HEK293 (cell line): Measurements from ENCODE around the gene FOXP1.

ENCODE experiments used
- PRDM1 ChIP-seq: fragments of 450-650 bp; formaldehyde crosslinking; IDR thresholded peaks from 2 replicates; pipeline ENCODE4; 2016; ENCODE audit warnings: missing biosample characterization, missing genetic modification characterization
- YY1 ChIP-seq: fragments of 450-650 bp; formaldehyde crosslinking; IDR thresholded peaks from 2 replicates; pipeline ENCODE4 v1.5.1; 2018; ENCODE audit warnings: missing biosample characterization, missing genetic modification characterization
- TF ChIP-seq, protein P1 (sequence below): fragments of 450-650 bp; formaldehyde crosslinking; IDR thresholded peaks from 2 replicates; pipeline ENCODE4 v1.5.1; 2016; ENCODE audit warnings: missing biosample characterization, missing genetic modification characterization

DNA sequence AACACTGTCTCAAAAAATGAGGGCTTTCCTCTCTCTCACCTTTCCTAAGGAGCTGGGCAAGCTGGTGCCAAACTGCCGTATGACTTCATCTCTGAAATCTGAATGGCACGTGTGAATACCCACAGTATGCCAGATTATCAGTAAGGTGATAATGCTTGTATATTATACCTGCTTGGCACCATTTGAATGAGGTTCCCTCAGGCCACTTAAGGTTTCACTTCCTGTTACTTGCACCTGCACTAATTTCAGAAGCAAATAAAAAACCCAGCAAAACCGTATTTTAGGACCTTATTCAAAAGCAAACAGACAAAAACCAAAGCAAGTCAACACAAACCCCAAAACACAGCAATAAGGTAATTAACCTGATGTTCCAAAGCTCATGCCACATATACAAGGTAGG, 19.7 kb downstream of the FOXP1 start:
- TF ChIP-seq, protein P1, sequence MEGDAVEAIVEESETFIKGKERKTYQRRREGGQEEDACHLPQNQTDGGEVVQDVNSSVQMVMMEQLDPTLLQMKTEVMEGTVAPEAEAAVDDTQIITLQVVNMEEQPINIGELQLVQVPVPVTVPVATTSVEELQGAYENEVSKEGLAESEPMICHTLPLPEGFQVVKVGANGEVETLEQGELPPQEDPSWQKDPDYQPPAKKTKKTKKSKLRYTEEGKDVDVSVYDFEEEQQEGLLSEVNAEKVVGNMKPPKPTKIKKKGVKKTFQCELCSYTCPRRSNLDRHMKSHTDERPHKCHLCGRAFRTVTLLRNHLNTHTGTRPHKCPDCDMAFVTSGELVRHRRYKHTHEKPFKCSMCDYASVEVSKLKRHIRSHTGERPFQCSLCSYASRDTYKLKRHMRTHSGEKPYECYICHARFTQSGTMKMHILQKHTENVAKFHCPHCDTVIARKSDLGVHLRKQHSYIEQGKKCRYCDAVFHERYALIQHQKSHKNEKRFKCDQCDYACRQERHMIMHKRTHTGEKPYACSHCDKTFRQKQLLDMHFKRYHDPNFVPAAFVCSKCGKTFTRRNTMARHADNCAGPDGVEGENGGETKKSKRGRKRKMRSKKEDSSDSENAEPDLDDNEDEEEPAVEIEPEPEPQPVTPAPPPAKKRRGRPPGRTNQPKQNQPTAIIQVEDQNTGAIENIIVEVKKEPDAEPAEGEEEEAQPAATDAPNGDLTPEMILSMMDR (tag by site-specific recombination): no peak
- TF ChIP-seq YY1 (tag by site-specific recombination): no peak
- TF ChIP-seq PRDM1 (tag by site-specific recombination): no peak
